ENCODE measurements around the gene PRMT3. TPM values are rescaled to one million over a fixed set of nuclear protein-coding genes. Genes with fewer than 3 reads are reported as not detected.

PRMT3 gene
- total and polyA plus RNA-seq, 2 of the 4 experiments (the other 2 are of a cell fraction): 8.8 to 11.3 TPM

- Histone ChIP-seq H2BK15ac (ENCODE audit: low read depth, low read length) (no peak overlapping the region), H2AFZ (replicated peaks; ENCODE audit: low read length, poor library complexity) (no peak overlapping the region), H3K23ac (ENCODE audit: low read depth, low read length) (no peak overlapping the region), H3K4ac (ENCODE audit: low read depth, low read length) (no peak overlapping the region), H3K36me3 (ENCODE audit: control insufficient read depth, insufficient read depth, low read length) (0 out of 2 replicates have a peak, but pooled peaks cover 2% of the 10 kb centered on the region), H3K4me2 (ENCODE audit: low read depth, low read length) (no peak overlapping the region), H3K79me1 (ENCODE audit: low read depth in 1 of 2, low read length in 2 of 2) (no peaks in the 10 kb centered on the region), H3K4me1 (ENCODE audit: control insufficient read depth, insufficient read depth, low read length) (peaks cover 1% of the 10 kb centered on the region; the same call in 1 of the 2 replicates), H3K18ac (ENCODE audit: low read depth, low read length) (no peak overlapping the region), H4K8ac (ENCODE audit: low read depth in 2 of 2, low read length in 2 of 2) (no peak overlapping the region), H3K9me3 (ENCODE audit: control insufficient read depth, insufficient read depth, low read length) (no peaks in the 10 kb centered on the region), H3K14ac (replicated peaks; ENCODE audit: low read depth, low read length) (no peak overlapping the region), H3K4me3 (ENCODE audit: insufficient read depth, low read depth, low read length) (no peak overlapping the region), H2BK120ac (ENCODE audit: low read depth, low read length) (no peak overlapping the region), H3K27me3 (ENCODE audit: control insufficient read depth, insufficient read depth, low read length) (no peaks in the 10 kb centered on the region), H3K27ac (ENCODE audit: insufficient read depth, low read length) (no peak overlapping the region), H2BK5ac (ENCODE audit: low read depth, low read length, poor library complexity, severe bottlenecking) (no peak overlapping the region), H3K9ac (ENCODE audit: low read depth, low read length) (no peak overlapping the region), H2BK20ac (ENCODE audit: low read depth, low read length) (no peak overlapping the region), H3K56ac (ENCODE audit: extremely low read depth, insufficient read depth, low read length) (no peak overlapping the region), H4K5ac (ENCODE audit: low read depth, low read length) (no peak overlapping the region), H2AK9ac (replicated peaks; ENCODE audit: low read depth, low read length, poor library complexity) (no peak overlapping the region), H4K20me1 (ENCODE audit: insufficient read depth, low read length) (no peaks in the 10 kb centered on the region), H4K91ac (ENCODE audit: insufficient read depth, low read depth, low read length) (no peak overlapping the region), H2AK5ac (ENCODE audit: low read depth, low read length) (no peak overlapping the region), H3K9me1 (ENCODE audit: insufficient read depth, low read length) (no peaks in the 10 kb centered on the region)
- DNase-seq (peak; percentile 53), ATAC-seq (ENCODE audit: low read depth) (peak; percentile 79)
- WGBS, 2 experiments (ENCODE audit: extremely low coverage in 2 of 2, insufficient read length in 1 of 2): no CpG with 5 or more reads among the region's 3 CpGs
- intact Hi-C loops (cut with micrococcal nuclease): no loop called here
- ChIA-PET CTCF (no interaction called here), POLR2A (ENCODE audit: unreplicated experiment) (no interaction called here)
- dilution Hi-C loops (cut with HindIII; ENCODE audit: low sequenced_read_pairs, unreplicated experiment): no loop called here
- in situ Hi-C loops (cut with MboI; ENCODE audit: low sequenced_read_pairs): no loop called here
- no TSS peak for BruUV-seq (replicated peaks)
- no peak for TF ChIP-seq MAFK (IDR thresholded peaks at IDR 0.05; ENCODE audit: low read depth, low read length)
- TF ChIP-seq SMC3 (IDR thresholded peaks at IDR 0.05; ENCODE audit: low read depth, low read length): no peak
- TF ChIP-seq BHLHE40 (IDR thresholded peaks at IDR 0.05; ENCODE audit: low read depth, low read length): no peak
- TF ChIP-seq ELK1 (IDR thresholded peaks at IDR 0.05; ENCODE audit: borderline replicate concordance, low read depth, low read length): no peak
- TF ChIP-seq MXI1 (IDR thresholded peaks at IDR 0.05; ENCODE audit: borderline replicate concordance, low read depth, low read length): no peak
- TF ChIP-seq RAD21 (IDR thresholded peaks at IDR 0.05; ENCODE audit: low read length): no peak
- TF ChIP-seq FOS (IDR thresholded peaks at IDR 0.05; ENCODE audit: low read depth, low read length): no peak
- no peak for TF ChIP-seq CEBPB (IDR thresholded peaks at IDR 0.05; ENCODE audit: low read depth, low read length)
- TF ChIP-seq MAZ (IDR thresholded peaks at IDR 0.05; ENCODE audit: borderline replicate concordance, low read depth, low read length): no peak
These were observed 19.8 kb downstream of the PRMT3 start for GRCh38 chr11:20407344-20407743.
